ENCODE data around the gene UBE2E2. TPM values are rescaled to one million over a fixed set of nuclear protein-coding genes. Genes with fewer than 3 reads are reported as not detected.

UBE2E2 gene
- total and polyA plus RNA-seq, 2 donors from 2014 or later: 40.9 to 61.7 TPM

DNA sequence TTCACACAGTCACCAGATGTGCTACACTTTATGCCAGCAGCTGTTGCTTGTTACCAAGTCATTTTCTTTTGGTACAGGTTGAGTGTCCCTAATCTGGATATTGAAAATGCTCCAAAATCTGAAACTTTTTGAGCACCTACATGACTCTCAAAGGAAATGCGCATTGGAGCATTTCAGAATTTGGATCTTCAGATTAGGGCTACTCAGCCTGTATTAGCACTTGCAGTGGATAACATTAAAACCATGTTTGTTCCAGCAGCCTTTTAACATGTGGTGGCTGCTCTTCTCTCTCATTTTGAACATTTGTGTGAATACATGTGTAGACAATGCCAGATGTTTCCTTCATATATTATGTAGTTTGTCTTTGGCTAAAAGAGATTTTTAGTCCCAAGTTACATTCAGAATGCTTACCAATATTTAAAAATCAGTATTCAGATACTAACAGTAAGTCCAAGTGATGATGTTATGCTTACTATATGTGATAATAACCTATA lies 371.7 kb downstream of the UBE2E2 start:
- H3K4me1 ChIP-seq (ENCODE audit: control insufficient read depth in 2 of 3, insufficient read depth in 2 of 3, low read depth in 1 of 3, low read length in 3 of 3): no peaks in the 10 kb centered on the region
- H3K9ac ChIP-seq (ENCODE audit: low read length in 3 of 3): no peak overlapping the region
- H3K27me3 ChIP-seq (ENCODE audit: control insufficient read depth, insufficient read depth, low read length): no peaks in the 10 kb centered on the region
- intact Hi-C loops (cut with DNase I): no loop called here
- no peak overlapping the region for H3K27ac ChIP-seq (ENCODE audit: low read depth in 2 of 2, low read length in 2 of 2)
- H3K9me3 ChIP-seq (ENCODE audit: control insufficient read depth in 2 of 3, insufficient read depth in 1 of 3, low read length in 3 of 3): no peaks in the 10 kb centered on the region
- no peak for DNase-seq
- FAIRE-seq: no peak
- no peak overlapping the region for H3K4me3 ChIP-seq (ENCODE audit: low read length in 3 of 3)
- TF ChIP-seq, protein P1, sequence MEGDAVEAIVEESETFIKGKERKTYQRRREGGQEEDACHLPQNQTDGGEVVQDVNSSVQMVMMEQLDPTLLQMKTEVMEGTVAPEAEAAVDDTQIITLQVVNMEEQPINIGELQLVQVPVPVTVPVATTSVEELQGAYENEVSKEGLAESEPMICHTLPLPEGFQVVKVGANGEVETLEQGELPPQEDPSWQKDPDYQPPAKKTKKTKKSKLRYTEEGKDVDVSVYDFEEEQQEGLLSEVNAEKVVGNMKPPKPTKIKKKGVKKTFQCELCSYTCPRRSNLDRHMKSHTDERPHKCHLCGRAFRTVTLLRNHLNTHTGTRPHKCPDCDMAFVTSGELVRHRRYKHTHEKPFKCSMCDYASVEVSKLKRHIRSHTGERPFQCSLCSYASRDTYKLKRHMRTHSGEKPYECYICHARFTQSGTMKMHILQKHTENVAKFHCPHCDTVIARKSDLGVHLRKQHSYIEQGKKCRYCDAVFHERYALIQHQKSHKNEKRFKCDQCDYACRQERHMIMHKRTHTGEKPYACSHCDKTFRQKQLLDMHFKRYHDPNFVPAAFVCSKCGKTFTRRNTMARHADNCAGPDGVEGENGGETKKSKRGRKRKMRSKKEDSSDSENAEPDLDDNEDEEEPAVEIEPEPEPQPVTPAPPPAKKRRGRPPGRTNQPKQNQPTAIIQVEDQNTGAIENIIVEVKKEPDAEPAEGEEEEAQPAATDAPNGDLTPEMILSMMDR (IDR thresholded peaks at IDR 0.05; ENCODE audit: borderline replicate concordance, extremely low read depth, insufficient read depth): no peak
- no peaks in the 10 kb centered on the region for H3K36me3 ChIP-seq (ENCODE audit: control insufficient read depth in 2 of 3, insufficient read depth in 3 of 3, low read length in 3 of 3)

DNA sequence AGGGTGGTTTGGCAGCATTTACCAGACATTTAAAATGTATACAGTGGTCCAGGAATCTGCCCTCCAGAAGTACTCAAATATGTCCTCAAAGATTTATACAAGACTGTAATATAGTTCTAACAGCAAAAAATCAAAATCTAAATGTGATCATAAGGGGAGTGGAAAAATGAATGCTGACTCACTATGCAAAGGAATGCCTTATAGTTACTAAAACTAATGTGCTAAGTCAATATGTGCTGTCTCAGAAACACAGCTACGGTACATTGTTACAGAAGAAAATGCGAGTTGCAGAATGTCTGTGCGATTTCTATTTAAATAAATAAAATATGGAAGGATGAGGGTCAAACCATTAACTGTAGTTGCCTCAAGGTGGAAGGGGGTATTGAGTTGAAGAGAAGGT lies 372.6 kb downstream of the UBE2E2 start:
- H3K36me3 ChIP-seq (ENCODE audit: control insufficient read depth in 2 of 3, insufficient read depth in 3 of 3, low read length in 3 of 3): no peaks in the 10 kb centered on the region
- FAIRE-seq: no peak
- no peak overlapping the region for H3K9ac ChIP-seq (ENCODE audit: low read length in 3 of 3)

GRCh38 chr3:23576379-23576959 lies 373.3 kb downstream of the UBE2E2 start:
- Histone ChIP-seq H3K36me3 (ENCODE audit: control insufficient read depth in 2 of 3, insufficient read depth in 3 of 3, low read length in 3 of 3) (no peaks in the 10 kb centered on the region), H3K27ac (ENCODE audit: low read depth in 2 of 2, low read length in 2 of 2) (no peak overlapping the region), H3K4me1 (ENCODE audit: control insufficient read depth in 2 of 3, insufficient read depth in 2 of 3, low read depth in 1 of 3, low read length in 3 of 3) (no peaks in the 10 kb centered on the region), H3K27me3 (ENCODE audit: control insufficient read depth, insufficient read depth, low read length) (no peaks in the 10 kb centered on the region), H3K9ac (ENCODE audit: low read length in 3 of 3) (no peak overlapping the region), H3K9me3 (ENCODE audit: control insufficient read depth in 2 of 3, insufficient read depth in 1 of 3, low read length in 3 of 3) (no peaks in the 10 kb centered on the region), H3K4me3 (ENCODE audit: low read length in 3 of 3) (no peak overlapping the region)
- TF ChIP-seq, protein P1 (IDR thresholded peaks at IDR 0.05; ENCODE audit: borderline replicate concordance, extremely low read depth, insufficient read depth): no peak
- no peak for FAIRE-seq
- intact Hi-C loops (cut with DNase I): no loop called here
- no peak for DNase-seq

More for the DNA sequence above, 372.6 kb downstream of the UBE2E2 start:
- no peak for DNase-seq
- Histone ChIP-seq H3K4me1 (ENCODE audit: control insufficient read depth in 2 of 3, insufficient read depth in 2 of 3, low read depth in 1 of 3, low read length in 3 of 3) (no peaks in the 10 kb centered on the region), H3K9me3 (ENCODE audit: control insufficient read depth in 2 of 3, insufficient read depth in 1 of 3, low read length in 3 of 3) (no peaks in the 10 kb centered on the region), H3K27me3 (ENCODE audit: control insufficient read depth, insufficient read depth, low read length) (no peaks in the 10 kb centered on the region), H3K4me3 (ENCODE audit: low read length in 3 of 3) (no peak overlapping the region), H3K27ac (ENCODE audit: low read depth in 2 of 2, low read length in 2 of 2) (no peak overlapping the region)
- TF ChIP-seq, protein P1 (IDR thresholded peaks at IDR 0.05; ENCODE audit: borderline replicate concordance, extremely low read depth, insufficient read depth): no peak
- intact Hi-C loops (cut with DNase I): no loop called here
